ENCODE measurements around the gene SMAD7. TPM values are rescaled to one million over a fixed set of nuclear protein-coding genes. Genes with fewer than 3 reads are reported as not detected.

SMAD7 gene
- polyA plus RNA-seq, 1 donor from 2014 or later, result 0.48 TPM

GRCh38 chr18:48917579-48918517 is 32.9 kb downstream of the SMAD7 start:
- Mint-ChIP-seq H3K9me3 (no peaks in the 10 kb centered on the region), H3K4me3 (peak overlapping the region in 2 of 4 donors; percentile 17 to 41)

DNA sequence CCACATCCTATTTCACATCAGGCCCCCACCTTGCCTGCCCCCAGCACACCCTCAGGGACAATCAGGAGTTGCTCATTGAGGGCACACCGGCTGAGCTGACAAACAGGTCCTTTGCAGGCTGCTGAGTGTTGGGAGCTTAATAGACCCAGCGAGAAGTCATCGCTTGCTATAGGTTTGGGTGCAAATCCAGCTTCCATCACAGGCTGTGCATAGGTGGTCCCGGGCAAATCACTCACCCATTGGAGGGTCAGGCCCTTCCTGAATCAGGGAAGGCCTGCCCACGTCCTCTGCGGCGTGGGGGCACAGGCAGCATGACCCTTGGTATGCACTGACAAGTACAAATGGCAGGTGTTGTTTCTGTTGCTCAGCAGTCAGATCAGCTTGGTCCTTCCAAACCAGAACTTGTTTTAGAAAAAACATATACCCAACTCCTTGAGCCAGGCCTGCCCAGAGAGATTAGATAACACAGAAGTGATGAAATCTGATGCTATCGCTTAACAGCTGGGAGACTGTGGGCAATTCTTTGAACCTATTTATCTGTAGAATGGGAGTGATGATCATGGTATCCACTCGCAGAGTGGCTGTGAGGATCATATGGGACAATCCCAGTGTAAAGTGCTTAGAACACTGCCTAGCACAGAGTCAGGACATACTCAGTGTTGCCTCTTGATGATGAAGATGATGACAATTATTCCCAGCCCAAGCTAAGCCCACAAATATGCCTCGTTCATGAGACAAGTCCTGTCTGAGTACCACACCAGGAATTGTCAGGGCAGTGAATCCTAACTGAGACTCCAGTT is 34.9 kb downstream of the SMAD7 start:
- Mint-ChIP-seq H3K27ac (no peak overlapping the region), H3K9me3 (no peaks in the 10 kb centered on the region), H3K27me3 (no peaks in the 10 kb centered on the region), H3K4me1 (peaks cover 4 to 8% (median 4%) of the 10 kb centered on the region in 3 donors), H3K36me3 (peaks cover 2% of the 10 kb centered on the region), H3K4me3 (no peak overlapping the region)

More at GRCh38 chr18:48917579-48918517, 32.9 kb downstream of the SMAD7 start:
- peak overlapping the region in 1 of 3 donors; percentile 31 for H3K27ac Mint-ChIP-seq
- no peaks in the 10 kb centered on the region for H3K27me3 Mint-ChIP-seq
- peaks cover 2% of the 10 kb centered on the region for H3K36me3 Mint-ChIP-seq
- peaks cover 6 to 16% (median 12%) of the 10 kb centered on the region in 3 donors for H3K4me1 Mint-ChIP-seq

GRCh38 chr18:48914581-48915251 is 36.0 kb downstream of the SMAD7 start:
- H3K27me3 Mint-ChIP-seq, result no peaks in the 10 kb centered on the region
- peaks cover 0 to 10% (median 4%) of the 10 kb centered on the region in 3 donors for H3K4me1 Mint-ChIP-seq
- no peak overlapping the region for H3K4me3 Mint-ChIP-seq
- H3K9me3 Mint-ChIP-seq, result no peaks in the 10 kb centered on the region
- H3K27ac Mint-ChIP-seq, result no peak overlapping the region
- peaks cover 2% of the 10 kb centered on the region for H3K36me3 Mint-ChIP-seq

DNA sequence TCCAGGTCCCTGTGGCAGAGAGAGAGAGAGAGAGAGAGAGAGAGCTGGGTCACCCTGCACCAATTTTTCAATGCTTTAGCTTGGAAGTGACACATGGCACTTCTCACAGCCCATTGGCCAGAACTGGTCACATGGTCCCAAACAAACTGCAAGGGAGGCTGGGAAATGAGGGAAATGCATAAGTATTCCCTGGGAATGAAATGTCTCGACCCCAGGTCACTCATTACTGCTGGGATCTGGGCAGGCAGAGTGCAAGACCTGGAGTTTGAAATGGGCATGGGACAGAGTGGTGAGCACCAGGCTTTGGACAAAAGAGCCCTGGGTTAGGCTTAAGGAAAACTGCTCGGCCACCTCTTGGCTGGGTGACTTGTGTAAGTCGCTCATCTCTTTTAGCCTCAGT is 37.0 kb downstream of the SMAD7 start:
- H3K27ac Mint-ChIP-seq, result no peak overlapping the region
- H3K27me3 Mint-ChIP-seq, result no peaks in the 10 kb centered on the region
- peaks cover 0 to 8% (median 4%) of the 10 kb centered on the region in 3 donors for H3K4me1 Mint-ChIP-seq

GRCh38 chr18:48913201-48913600 is 37.6 kb downstream of the SMAD7 start:
- no peaks in the 10 kb centered on the region for H3K27me3 Mint-ChIP-seq
- H3K36me3 Mint-ChIP-seq, result peaks cover 2% of the 10 kb centered on the region
- H3K4me1 Mint-ChIP-seq, result peaks cover 0 to 8% (median 3%) of the 10 kb centered on the region in 3 donors
- no peaks in the 10 kb centered on the region for H3K9me3 Mint-ChIP-seq
- no peak overlapping the region for H3K4me3 Mint-ChIP-seq
- no peak overlapping the region for H3K27ac Mint-ChIP-seq

More for the DNA sequence above, 37.0 kb downstream of the SMAD7 start:
- H3K4me3 Mint-ChIP-seq, result no peak overlapping the region
- no peaks in the 10 kb centered on the region for H3K9me3 Mint-ChIP-seq
- peaks cover 2% of the 10 kb centered on the region for H3K36me3 Mint-ChIP-seq

- no peaks in the 10 kb centered on the region for H3K27me3 Mint-ChIP-seq
- H3K27ac Mint-ChIP-seq, result peak overlapping the region in 1 of 3 donors; percentile 6
- H3K4me1 Mint-ChIP-seq, result peaks cover 0 to 4% (median 0%) of the 10 kb centered on the region in 3 donors
- H3K36me3 Mint-ChIP-seq, result peaks cover 2% of the 10 kb centered on the region
- H3K9me3 Mint-ChIP-seq, result no peaks in the 10 kb centered on the region
- no peak overlapping the region for H3K4me3 Mint-ChIP-seq
Observed at GRCh38 chr18:48910972-48911545, 39.7 kb downstream of the SMAD7 start.

- H3K4me3 Mint-ChIP-seq, result no peak overlapping the region
- H3K4me1 Mint-ChIP-seq, result peaks cover 0 to 4% (median 0%) of the 10 kb centered on the region in 3 donors
- H3K9me3 Mint-ChIP-seq, result no peaks in the 10 kb centered on the region
- H3K27ac Mint-ChIP-seq, result no peak overlapping the region
- H3K27me3 Mint-ChIP-seq, result no peaks in the 10 kb centered on the region
- H3K36me3 Mint-ChIP-seq, result peaks cover 2% of the 10 kb centered on the region
Observed at GRCh38 chr18:48909721-48910120, 41.0 kb downstream of the SMAD7 start.

DNA sequence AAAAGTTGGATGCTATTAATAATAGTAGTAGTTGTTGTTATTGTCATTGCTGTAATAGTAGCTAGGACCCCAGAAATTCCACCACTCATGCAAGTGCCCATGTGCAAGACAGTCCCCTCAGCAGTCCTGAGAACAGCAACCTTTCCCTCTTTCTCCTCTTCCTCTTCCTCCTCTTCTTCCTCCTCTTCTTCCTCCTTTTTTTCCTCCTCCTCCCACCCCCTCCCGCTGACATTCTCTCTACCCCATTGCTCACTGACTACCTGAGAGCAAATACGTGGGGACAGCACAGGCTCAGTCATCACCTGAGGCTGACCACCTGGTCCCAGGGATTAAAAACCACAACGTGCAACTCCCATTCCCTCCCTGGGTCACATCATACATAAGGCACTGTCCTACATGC is 41.8 kb downstream of the SMAD7 start:
- peaks cover 4% of the 10 kb centered on the region for H3K27me3 Mint-ChIP-seq
- H3K27ac Mint-ChIP-seq, result no peak overlapping the region
- peaks cover 5 to 7% (median 6%) of the 10 kb centered on the region in 3 donors for H3K9me3 Mint-ChIP-seq
- no peak overlapping the region for H3K4me3 Mint-ChIP-seq
- H3K36me3 Mint-ChIP-seq, result peaks cover 3% of the 10 kb centered on the region
- peaks cover 0 to 4% (median 0%) of the 10 kb centered on the region in 3 donors for H3K4me1 Mint-ChIP-seq

DNA sequence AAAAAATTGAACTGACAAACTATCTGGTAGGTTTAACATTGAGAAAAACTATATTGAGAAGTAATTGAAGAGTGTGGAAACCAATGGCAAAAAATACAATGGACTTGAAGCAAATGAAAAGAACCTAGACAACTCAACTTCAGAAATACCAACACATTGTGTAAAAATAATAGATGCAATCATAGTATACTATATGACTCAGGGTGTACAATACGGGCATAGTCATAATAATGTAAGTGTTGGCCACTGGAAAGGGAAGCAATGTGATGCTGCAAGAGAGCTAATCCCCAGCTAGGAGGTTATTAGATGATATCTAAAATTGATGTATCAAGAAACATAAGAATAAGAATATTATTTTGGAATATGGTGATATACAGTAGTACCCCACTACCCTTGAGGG is 45.3 kb downstream of the SMAD7 start:
- peaks cover 5% of the 10 kb centered on the region for H3K27me3 Mint-ChIP-seq
- peaks cover 3% of the 10 kb centered on the region for H3K36me3 Mint-ChIP-seq
- H3K27ac Mint-ChIP-seq, result no peak overlapping the region
- H3K4me3 Mint-ChIP-seq, result no peak overlapping the region
- H3K9me3 Mint-ChIP-seq, result peaks cover 5 to 7% (median 6%) of the 10 kb centered on the region in 3 donors
- H3K4me1 Mint-ChIP-seq, result peaks cover 0 to 2% (median 0%) of the 10 kb centered on the region in 3 donors

GRCh38 chr18:48904847-48905394 is 45.8 kb downstream of the SMAD7 start:
- H3K4me1 Mint-ChIP-seq, result peaks cover 0 to 3% (median 0%) of the 10 kb centered on the region in 3 donors
- H3K27me3 Mint-ChIP-seq, result peaks cover 5% of the 10 kb centered on the region
- peaks cover 5 to 7% (median 6%) of the 10 kb centered on the region in 3 donors for H3K9me3 Mint-ChIP-seq
- H3K27ac Mint-ChIP-seq, result peak overlapping the region in 1 of 3 donors; percentile 24
- H3K36me3 Mint-ChIP-seq, result peaks cover 3% of the 10 kb centered on the region
- H3K4me3 Mint-ChIP-seq, result peak overlapping the region in 1 of 4 donors; percentile 39

GRCh38 chr18:48904091-48904490 is 46.7 kb downstream of the SMAD7 start:
- peaks cover 3% of the 10 kb centered on the region for H3K36me3 Mint-ChIP-seq
- H3K4me3 Mint-ChIP-seq, result peak overlapping the region in 1 of 4 donors; percentile 25
- peaks cover 0 to 3% (median 1%) of the 10 kb centered on the region in 3 donors for H3K4me1 Mint-ChIP-seq
- H3K27ac Mint-ChIP-seq, result no peak overlapping the region
- H3K27me3 Mint-ChIP-seq, result peaks cover 5% of the 10 kb centered on the region
- H3K9me3 Mint-ChIP-seq, result peaks cover 5 to 12% (median 7%) of the 10 kb centered on the region in 3 donors

DNA sequence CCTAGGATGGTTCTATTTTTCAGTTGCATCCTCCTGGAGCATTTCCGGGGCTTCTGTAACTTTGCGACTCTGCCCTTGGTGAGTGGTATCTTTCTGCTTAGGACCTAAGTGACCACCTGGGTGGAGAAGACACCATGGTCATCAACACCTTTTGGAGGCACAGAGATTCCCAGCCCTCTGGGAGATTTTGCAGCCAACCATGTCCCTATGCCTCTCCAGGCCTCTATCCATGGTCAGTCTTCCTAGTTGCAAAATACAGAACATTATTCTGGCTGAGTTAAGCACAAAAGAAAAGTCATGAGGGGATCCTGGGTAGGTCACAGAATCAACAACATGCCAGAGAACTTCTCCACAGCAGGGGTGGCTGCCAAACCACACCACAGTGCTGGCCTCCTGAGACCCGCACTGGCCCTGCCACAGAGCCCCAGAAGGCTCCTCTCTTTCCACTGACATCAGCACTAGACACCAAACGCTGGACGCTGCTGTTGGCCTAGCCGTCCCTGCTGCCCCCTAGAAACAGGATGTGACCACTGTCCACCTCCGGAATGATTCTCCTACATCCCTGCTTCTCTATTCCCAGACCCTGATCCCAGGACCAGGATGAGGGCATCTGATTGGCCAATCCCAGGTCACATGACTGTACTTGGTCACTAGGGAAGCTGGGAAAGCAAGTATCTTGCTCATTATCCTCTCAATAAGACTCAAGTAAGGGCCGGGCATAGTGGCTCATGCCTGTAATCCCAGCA is 47.7 kb downstream of the SMAD7 start:
- H3K9me3 Mint-ChIP-seq, result peaks cover 5 to 12% (median 7%) of the 10 kb centered on the region in 3 donors
- H3K27ac Mint-ChIP-seq, result no peak overlapping the region
- peaks cover 0 to 3% (median 1%) of the 10 kb centered on the region in 3 donors for H3K4me1 Mint-ChIP-seq
- H3K4me3 Mint-ChIP-seq, result no peak overlapping the region
- H3K36me3 Mint-ChIP-seq, result peaks cover 5% of the 10 kb centered on the region
- peaks cover 5% of the 10 kb centered on the region for H3K27me3 Mint-ChIP-seq

DNA sequence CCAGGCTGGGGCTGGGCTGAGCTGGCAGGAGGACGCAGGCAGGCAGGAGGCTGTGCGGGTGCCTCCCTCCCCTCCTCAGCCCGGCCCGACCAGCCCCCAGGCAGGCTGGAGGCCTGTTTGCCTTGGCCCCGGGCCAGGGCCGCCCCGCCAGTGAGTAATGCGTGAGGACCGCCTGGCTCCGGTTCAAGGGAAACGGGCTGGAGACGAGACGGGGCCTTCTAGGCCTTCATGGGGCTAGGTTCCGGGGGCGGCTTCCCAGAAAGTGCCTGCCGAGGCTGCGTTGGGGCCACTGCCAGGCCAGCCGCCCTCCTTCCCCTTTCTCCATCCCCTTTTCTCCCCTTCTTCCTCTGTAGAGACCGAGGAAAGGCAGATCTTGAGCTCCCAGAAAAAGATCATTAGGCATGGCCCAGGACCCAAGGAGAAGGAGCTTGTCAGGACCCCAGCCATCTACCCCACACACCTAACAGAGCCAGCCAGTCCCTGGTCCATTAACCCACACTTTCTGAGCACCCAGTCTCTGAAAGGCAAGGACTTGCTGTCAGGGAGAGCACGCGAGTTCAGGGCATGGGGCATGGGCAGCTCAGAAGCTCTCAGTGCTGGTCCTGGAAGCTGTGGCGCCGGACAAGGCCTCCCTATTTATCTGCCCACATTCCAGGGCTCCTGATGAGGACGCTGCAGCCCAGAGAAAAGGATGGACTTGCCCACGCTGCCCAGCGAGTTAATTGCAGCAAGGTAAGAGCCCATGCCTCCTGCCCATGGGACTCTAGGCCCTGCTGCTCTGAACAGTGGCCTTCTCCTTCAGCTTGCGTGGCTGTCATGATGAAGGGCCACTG is 48.5 kb downstream of the SMAD7 start:
- peaks cover 5% of the 10 kb centered on the region for H3K27me3 Mint-ChIP-seq
- no peak overlapping the region for H3K27ac Mint-ChIP-seq
- H3K4me1 Mint-ChIP-seq, result peaks cover under 1 to 4% (median 3%) of the 10 kb centered on the region in 3 donors
- H3K36me3 Mint-ChIP-seq, result peaks cover 5% of the 10 kb centered on the region
- H3K9me3 Mint-ChIP-seq, result peaks cover 5 to 12% (median 7%) of the 10 kb centered on the region in 3 donors
- no peak overlapping the region for H3K4me3 Mint-ChIP-seq
